ENCODE measurements around the gene TSPO.
A peak's percentile ranks its signal among the peaks of the same experiment; 100 is the strongest.

Gene TSPO

DNA sequence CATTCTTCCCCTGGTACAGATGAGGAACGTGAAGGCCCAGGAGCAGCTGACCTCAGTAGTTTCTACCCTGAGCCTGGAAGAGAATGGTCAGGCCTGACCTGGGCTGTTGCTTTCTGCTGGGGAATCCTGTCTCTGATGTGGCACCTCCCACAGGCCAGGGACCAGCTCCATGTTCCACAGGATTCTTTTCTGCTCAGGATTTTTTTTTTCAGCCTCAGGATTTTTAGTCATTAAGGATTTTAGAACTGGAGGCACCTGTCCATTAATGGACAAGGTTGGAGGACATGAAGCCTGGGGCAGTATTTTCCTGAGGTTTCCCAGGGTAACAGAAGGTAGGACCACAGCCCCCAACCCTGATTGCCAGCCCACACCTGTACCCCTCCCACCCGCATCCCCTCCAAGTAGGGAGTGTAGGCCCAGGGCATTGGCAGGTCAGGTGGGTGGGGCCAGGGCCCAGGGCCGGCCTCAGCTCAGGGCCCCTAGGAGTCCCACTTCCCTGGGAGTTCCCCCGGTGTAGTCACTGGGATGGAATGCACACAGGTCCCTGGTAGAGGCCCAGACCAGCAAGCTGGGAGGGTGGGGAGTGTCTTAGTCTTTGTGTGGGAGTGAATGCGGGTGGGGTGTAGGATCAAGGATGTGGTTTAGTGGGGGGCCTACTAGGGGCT, 24.7 kb upstream of the TSPO start:
- Mint-ChIP-seq H3K27ac (no peak overlapping the region), H3K9me3 (no peaks in the 10 kb centered on the region), H3K36me3 (ENCODE audit: low read depth) (no peaks in the 10 kb centered on the region), H3K4me3 (no peak overlapping the region), H3K27me3 (ENCODE audit: low read depth) (no peaks in the 10 kb centered on the region), H3K4me1 (ENCODE audit: low read depth) (peaks cover 2% of the 10 kb centered on the region)
- no peak for DNase-seq (ENCODE audit: low spot score)

GRCh38 chr22:43127166-43127908, 24.0 kb upstream of the TSPO start:
- peaks cover 2% of the 10 kb centered on the region for H3K4me1 Mint-ChIP-seq (ENCODE audit: low read depth)
- no peaks in the 10 kb centered on the region for H3K27me3 Mint-ChIP-seq (ENCODE audit: low read depth)
- H3K36me3 Mint-ChIP-seq (ENCODE audit: low read depth): no peaks in the 10 kb centered on the region
- H3K9me3 Mint-ChIP-seq: no peaks in the 10 kb centered on the region
- no peak overlapping the region for H3K4me3 Mint-ChIP-seq
- H3K27ac Mint-ChIP-seq: no peak overlapping the region
- no peak for DNase-seq (ENCODE audit: low spot score)

GRCh38 chr22:43128116-43128515, 23.2 kb upstream of the TSPO start:
- Mint-ChIP-seq H3K27ac (no peak overlapping the region), H3K36me3 (ENCODE audit: low read depth) (no peaks in the 10 kb centered on the region), H3K27me3 (ENCODE audit: low read depth) (no peaks in the 10 kb centered on the region), H3K4me3 (no peak overlapping the region), H3K9me3 (no peaks in the 10 kb centered on the region), H3K4me1 (ENCODE audit: low read depth) (peaks cover 2% of the 10 kb centered on the region)
- DNase-seq (ENCODE audit: low spot score): no peak

GRCh38 chr22:43128928-43129424, 22.4 kb upstream of the TSPO start:
- Mint-ChIP-seq H3K27me3 (ENCODE audit: low read depth) (no peaks in the 10 kb centered on the region), H3K36me3 (ENCODE audit: low read depth) (peaks cover 2% of the 10 kb centered on the region), H3K9me3 (no peaks in the 10 kb centered on the region), H3K27ac (no peak overlapping the region), H3K4me3 (no peak overlapping the region), H3K4me1 (ENCODE audit: low read depth) (peaks cover 2% of the 10 kb centered on the region)
- DNase-seq (ENCODE audit: low spot score): no peak

- no peak for DNase-seq (ENCODE audit: low spot score)
- Mint-ChIP-seq H3K4me1 (ENCODE audit: low read depth) (peaks cover 2% of the 10 kb centered on the region), H3K27me3 (ENCODE audit: low read depth) (no peaks in the 10 kb centered on the region), H3K36me3 (ENCODE audit: low read depth) (peaks cover 2% of the 10 kb centered on the region), H3K4me3 (no peak overlapping the region), H3K9me3 (no peaks in the 10 kb centered on the region), H3K27ac (no peak overlapping the region)
Observed at GRCh38 chr22:43129426-43130425, 21.6 kb upstream of the TSPO start.

- H3K9me3 Mint-ChIP-seq: no peaks in the 10 kb centered on the region
- no peaks in the 10 kb centered on the region for H3K27me3 Mint-ChIP-seq (ENCODE audit: low read depth)
- no peak overlapping the region for H3K4me3 Mint-ChIP-seq
- peaks cover 8% of the 10 kb centered on the region for H3K36me3 Mint-ChIP-seq (ENCODE audit: low read depth)
- H3K4me1 Mint-ChIP-seq (ENCODE audit: low read depth): peaks cover 2% of the 10 kb centered on the region
- no peak overlapping the region for H3K27ac Mint-ChIP-seq
- DNase-seq (ENCODE audit: low spot score): no peak
Observed at GRCh38 chr22:43131773-43132501, 19.4 kb upstream of the TSPO start.

DNA sequence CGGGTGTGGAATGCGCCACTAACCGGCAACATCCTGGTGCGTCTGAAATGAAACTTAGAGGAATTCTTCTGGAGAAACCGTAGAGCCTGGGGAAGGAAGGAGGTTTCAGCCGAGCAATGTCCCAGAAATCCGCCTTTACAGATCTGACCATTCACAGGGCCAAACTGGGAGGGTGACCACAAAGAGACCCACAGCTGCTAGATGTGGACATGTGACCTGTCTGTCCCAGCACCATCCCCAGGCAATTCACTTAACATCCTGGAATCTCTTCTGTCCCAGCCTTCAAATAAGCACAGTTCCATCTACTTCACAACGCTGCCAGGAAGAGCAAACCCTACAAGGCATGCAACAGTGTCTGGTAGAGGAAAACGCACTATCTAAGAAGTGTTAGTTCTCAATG, 18.0 kb upstream of the TSPO start:
- Mint-ChIP-seq H3K27ac (no peak overlapping the region), H3K4me3 (no peak overlapping the region), H3K9me3 (no peaks in the 10 kb centered on the region), H3K4me1 (ENCODE audit: low read depth) (peaks cover 2% of the 10 kb centered on the region), H3K27me3 (ENCODE audit: low read depth) (no peaks in the 10 kb centered on the region), H3K36me3 (ENCODE audit: low read depth) (peaks cover 8% of the 10 kb centered on the region)
- no peak for DNase-seq (ENCODE audit: low spot score)

GRCh38 chr22:43134553-43134952, 16.8 kb upstream of the TSPO start:
- no peak overlapping the region for H3K4me3 Mint-ChIP-seq
- H3K27ac Mint-ChIP-seq: no peak overlapping the region
- H3K9me3 Mint-ChIP-seq: no peaks in the 10 kb centered on the region
- no peaks in the 10 kb centered on the region for H3K27me3 Mint-ChIP-seq (ENCODE audit: low read depth)
- DNase-seq (ENCODE audit: low spot score): no peak
- peaks cover 15% of the 10 kb centered on the region for H3K36me3 Mint-ChIP-seq (ENCODE audit: low read depth)
- no peaks in the 10 kb centered on the region for H3K4me1 Mint-ChIP-seq (ENCODE audit: low read depth)

- Mint-ChIP-seq H3K36me3 (ENCODE audit: low read depth) (peaks cover 19% of the 10 kb centered on the region), H3K27me3 (ENCODE audit: low read depth) (no peaks in the 10 kb centered on the region), H3K27ac (no peak overlapping the region), H3K4me1 (ENCODE audit: low read depth) (no peaks in the 10 kb centered on the region), H3K9me3 (no peaks in the 10 kb centered on the region), H3K4me3 (no peak overlapping the region)
- no peak for DNase-seq (ENCODE audit: low spot score)
Observed at GRCh38 chr22:43135565-43135964, 15.8 kb upstream of the TSPO start.

DNA sequence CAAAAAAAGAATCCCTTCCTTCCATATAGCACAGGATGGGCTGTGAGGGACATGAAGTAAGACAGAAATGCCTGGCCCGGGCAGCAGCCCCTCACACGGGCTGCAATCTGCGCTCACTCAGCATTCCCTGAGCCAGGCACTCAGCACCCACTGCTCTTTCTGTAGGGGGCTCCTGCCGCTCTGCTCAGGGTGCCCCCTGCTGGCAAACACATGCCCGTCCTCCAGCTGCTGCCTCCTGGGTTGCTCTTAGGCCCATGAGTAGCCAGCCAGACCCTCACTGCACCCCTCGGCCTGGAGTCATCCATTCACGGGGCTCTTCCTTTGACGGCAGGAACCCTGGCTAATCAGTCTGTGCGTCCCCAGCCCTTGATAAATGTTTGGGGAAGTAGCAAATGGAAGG, 15.1 kb upstream of the TSPO start:
- H3K36me3 Mint-ChIP-seq (ENCODE audit: low read depth): peaks cover 22% of the 10 kb centered on the region
- H3K4me3 Mint-ChIP-seq: no peak overlapping the region
- no peak overlapping the region for H3K27ac Mint-ChIP-seq
- no peak for DNase-seq (ENCODE audit: low spot score)
- H3K27me3 Mint-ChIP-seq (ENCODE audit: low read depth): no peaks in the 10 kb centered on the region
- H3K9me3 Mint-ChIP-seq: no peaks in the 10 kb centered on the region
- H3K4me1 Mint-ChIP-seq (ENCODE audit: low read depth): no peaks in the 10 kb centered on the region

- Mint-ChIP-seq H3K4me1 (ENCODE audit: low read depth) (no peaks in the 10 kb centered on the region), H3K27me3 (ENCODE audit: low read depth) (no peaks in the 10 kb centered on the region), H3K9me3 (no peaks in the 10 kb centered on the region), H3K4me3 (no peak overlapping the region), H3K36me3 (ENCODE audit: low read depth) (peaks cover 22% of the 10 kb centered on the region), H3K27ac (no peak overlapping the region)
- DNase-seq (ENCODE audit: low spot score): no peak
Observed at GRCh38 chr22:43136801-43137200, 14.6 kb upstream of the TSPO start.

GRCh38 chr22:43142880-43143562, 8.3 kb upstream of the TSPO start, which contains the start of gene MCAT:
TSS of gene MCAT (minus strand) at chr22:43143398. CDS start at chr22:43143348, 50 bp downstream.
- DNase-seq (ENCODE audit: low spot score): peak; percentile 91
- peaks cover 14% of the 10 kb centered on the region for H3K36me3 Mint-ChIP-seq (ENCODE audit: low read depth)
- H3K4me1 Mint-ChIP-seq (ENCODE audit: low read depth): peaks cover 14% of the 10 kb centered on the region
- H3K27me3 Mint-ChIP-seq (ENCODE audit: low read depth): no peaks in the 10 kb centered on the region
- peak within 1 kb of the TSS; percentile 93 for H3K27ac Mint-ChIP-seq
- H3K4me3 Mint-ChIP-seq: peak within 1 kb of the TSS; percentile 87
- no peaks in the 10 kb centered on the region for H3K9me3 Mint-ChIP-seq

- DNase-seq (ENCODE audit: low spot score): no peak
- H3K27ac Mint-ChIP-seq: no peak overlapping the region
- no peaks in the 10 kb centered on the region for H3K27me3 Mint-ChIP-seq (ENCODE audit: low read depth)
- H3K4me3 Mint-ChIP-seq: no peak overlapping the region
- H3K36me3 Mint-ChIP-seq (ENCODE audit: low read depth): peaks cover 6% of the 10 kb centered on the region
- H3K4me1 Mint-ChIP-seq (ENCODE audit: low read depth): peaks cover 21% of the 10 kb centered on the region
- H3K9me3 Mint-ChIP-seq: no peaks in the 10 kb centered on the region
Observed at GRCh38 chr22:43144949-43145348, 6.4 kb upstream of the TSPO start.

All from T-helper 2 cell treated with Interferon-gamma antibody and Interleukin-4, amounts not matched to agents 5 μg/mL and 100 μg/mL, for 36 hours (primary cell).